ENCODE data around the gene HRH3.

DNA sequence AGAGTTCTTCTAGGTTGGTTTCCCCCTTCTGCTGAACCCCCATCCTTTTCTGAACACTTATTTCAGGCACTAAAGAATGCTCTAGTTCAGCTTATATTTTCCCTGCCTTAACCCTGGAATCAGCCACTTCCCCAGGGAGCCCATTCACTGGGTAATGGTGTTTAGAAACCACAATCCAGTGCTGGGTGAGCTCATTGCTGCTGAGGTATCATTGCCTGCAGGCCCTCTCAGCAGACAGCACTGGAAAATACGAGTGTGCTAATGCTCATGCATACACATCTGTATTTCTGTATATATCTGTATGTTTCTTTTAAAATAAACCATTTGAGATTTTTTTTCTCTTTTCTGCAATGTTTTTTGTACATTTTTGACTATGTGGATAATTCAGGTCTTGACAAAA, 45.3 kb upstream of the HRH3 start:
- TF ChIP-seq POLR2A (IDR thresholded peaks at IDR 0.05), result no peak
- TF ChIP-seq, protein P1, sequence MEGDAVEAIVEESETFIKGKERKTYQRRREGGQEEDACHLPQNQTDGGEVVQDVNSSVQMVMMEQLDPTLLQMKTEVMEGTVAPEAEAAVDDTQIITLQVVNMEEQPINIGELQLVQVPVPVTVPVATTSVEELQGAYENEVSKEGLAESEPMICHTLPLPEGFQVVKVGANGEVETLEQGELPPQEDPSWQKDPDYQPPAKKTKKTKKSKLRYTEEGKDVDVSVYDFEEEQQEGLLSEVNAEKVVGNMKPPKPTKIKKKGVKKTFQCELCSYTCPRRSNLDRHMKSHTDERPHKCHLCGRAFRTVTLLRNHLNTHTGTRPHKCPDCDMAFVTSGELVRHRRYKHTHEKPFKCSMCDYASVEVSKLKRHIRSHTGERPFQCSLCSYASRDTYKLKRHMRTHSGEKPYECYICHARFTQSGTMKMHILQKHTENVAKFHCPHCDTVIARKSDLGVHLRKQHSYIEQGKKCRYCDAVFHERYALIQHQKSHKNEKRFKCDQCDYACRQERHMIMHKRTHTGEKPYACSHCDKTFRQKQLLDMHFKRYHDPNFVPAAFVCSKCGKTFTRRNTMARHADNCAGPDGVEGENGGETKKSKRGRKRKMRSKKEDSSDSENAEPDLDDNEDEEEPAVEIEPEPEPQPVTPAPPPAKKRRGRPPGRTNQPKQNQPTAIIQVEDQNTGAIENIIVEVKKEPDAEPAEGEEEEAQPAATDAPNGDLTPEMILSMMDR (IDR thresholded peaks at IDR 0.05), result no peak
- TF ChIP-seq EP300 (IDR thresholded peaks at IDR 0.05; ENCODE audit: low read depth), result no peak

All from transverse colon (tissue), 3 donors.